Measurements from ENCODE around the gene VPS8. TPM values are rescaled to one million over a fixed set of nuclear protein-coding genes. Genes with fewer than 3 reads are reported as not detected.
"Not testable (repeated sequence)": the region's sequence is repeated elsewhere in the genome, so short reads cannot be mapped to it uniquely, and the experiment has no call there.

The VPS8 gene
- polyA plus RNA-seq, 4 donors = 35.6 to 47.8 (median 41.3) TPM

DNA sequence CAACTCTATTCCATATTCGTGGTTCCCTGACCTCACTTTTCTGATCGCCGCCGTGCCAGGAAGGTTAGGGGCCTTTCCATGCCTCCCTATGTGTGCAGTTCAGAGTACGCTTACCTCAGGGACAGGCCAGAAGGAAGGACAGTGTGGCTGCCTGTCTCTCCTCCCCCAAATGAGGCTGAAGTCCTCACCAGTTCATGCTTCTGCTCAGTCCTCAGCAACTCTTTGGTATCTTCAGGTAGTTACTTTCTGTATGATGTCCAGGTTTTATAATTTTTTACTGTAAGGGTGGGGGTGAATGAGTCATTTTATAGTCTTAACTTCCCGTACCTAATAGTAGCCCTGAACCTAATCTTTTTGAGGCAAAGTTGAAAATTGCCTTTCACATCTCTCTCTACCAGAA lies 98.7 kb downstream of the VPS8 start:
- no peak for DNase-seq (ENCODE audit: low read depth in 4 of 4, low spot score in 3 of 4)

DNA sequence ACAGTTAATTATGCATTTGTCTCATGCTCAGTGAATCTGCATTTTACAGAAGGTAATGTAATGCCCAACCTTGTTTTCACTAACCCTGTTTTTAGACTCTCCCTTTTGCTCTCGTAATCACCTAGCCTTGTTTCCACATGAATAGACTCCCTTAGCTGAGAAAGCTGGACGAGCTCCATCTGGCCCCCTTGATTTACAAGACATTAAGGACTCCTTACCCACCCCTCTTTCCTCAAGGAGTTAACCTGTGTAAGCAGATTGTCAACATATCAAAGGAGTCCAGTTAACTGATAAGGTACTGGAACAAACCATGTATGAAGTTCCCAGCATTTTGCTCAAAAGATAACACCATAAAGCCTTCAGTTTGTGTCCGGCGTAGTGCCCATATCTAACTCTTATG lies 99.6 kb downstream of the VPS8 start:
- peak in 2 of 4 donors; percentile 57 to 60 for DNase-seq (ENCODE audit: low read depth in 4 of 4, low spot score in 3 of 4)

DNA sequence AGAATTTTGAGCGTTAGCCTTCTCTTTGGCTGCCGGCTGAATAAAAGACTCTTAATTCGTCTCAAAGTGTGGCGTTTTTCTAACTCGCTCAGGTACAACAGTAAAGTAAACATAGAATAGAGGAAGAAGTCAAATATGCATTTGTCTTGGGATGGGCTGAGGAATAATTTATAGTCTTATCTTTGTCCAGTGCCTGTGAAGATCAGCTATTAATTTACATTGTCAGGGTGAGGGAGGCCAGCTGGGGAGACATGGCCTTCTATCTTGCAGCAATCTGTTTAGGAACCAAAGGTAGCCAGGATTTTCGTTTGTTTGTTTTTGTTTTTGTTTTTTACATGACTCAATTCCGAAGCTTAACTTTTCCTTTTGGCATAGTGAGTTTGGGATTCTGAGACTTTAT lies 100.2 kb downstream of the VPS8 start:
- DNase-seq (ENCODE audit: low read depth in 4 of 4, low spot score in 3 of 4) = no peak

DNA sequence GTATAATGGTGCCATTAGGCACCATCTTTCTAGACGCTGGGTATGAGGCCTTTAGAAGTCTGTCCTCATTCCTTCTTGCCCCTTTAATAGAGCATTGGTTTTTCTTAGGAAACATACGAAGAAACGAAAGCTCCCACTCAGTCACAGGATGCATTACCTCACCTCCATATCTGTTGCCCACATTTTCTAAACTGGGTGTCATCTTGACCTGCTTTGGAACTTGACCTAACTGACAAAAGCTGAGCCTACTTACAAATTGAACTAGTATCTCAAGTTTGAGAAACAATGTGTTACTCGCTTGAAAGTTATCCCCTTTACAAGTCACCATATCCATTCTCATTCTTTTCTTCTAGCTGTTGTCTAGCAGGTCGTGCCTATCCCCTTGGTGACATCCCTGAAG lies 102.7 kb downstream of the VPS8 start:
- DNase-seq (ENCODE audit: low read depth in 4 of 4, low spot score in 3 of 4) = no peak

DNA sequence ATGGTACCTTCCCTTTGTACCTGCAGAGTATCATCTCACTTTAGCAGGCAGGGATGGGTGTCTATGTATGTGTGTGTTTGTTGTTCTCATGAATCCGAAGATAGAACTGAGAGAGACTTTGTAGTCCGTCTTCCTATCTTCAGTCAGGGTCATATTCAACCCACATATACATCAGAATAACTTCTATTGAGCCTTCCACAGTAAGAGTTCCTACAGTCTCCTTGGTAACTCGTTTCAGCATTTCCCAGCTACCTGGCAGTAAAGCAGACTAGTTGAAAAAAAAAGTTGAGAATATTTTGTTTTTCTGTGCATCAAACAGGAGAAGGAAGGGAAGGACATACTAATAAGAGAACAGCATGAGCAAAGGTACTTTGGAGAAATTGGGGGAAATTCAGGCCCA lies 106.8 kb downstream of the VPS8 start:
- no peak for DNase-seq (ENCODE audit: low read depth in 4 of 4, low spot score in 3 of 4)

DNA sequence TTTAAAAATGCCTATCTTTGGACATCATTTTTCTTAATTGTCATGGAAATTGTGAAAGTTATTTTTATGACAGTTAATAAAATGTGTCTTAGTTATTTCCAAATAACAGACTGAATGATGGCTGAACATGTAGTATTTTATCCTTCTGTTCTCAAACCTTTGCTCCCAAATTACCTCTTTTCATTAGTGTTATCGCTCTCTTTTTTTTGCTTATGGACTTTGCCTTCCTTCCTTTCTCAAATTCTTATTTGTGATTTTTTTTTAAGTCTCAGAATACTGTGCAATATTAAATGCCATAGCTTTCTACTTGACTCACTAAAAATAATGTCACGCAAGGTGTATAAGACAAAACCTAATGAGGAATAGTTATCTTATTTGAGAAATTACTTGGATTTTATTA lies 107.7 kb downstream of the VPS8 start:
- DNase-seq (ENCODE audit: low read depth in 4 of 4, low spot score in 3 of 4) = no peak

DNA sequence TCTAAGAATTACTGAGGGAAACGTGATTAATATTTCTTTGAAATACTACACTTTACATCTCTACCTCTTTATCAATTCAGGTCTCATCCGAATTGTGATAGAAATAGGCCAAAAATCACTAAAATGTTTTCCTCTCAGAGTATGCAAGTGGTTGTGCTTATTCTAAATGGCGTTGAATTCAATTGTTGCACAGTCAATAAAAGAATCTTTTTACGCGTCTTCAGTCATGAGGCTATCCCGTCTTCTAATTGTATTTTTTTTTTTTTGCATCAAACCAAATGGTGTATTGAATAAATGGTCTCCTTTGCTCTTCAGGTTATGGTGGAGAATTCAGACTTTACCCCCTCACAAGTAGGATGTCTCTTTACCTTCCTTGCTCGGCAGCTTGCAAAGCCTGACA lies 112.6 kb downstream of the VPS8 start:
- DNase-seq (ENCODE audit: low read depth in 4 of 4, low spot score in 3 of 4) = no peak

DNA sequence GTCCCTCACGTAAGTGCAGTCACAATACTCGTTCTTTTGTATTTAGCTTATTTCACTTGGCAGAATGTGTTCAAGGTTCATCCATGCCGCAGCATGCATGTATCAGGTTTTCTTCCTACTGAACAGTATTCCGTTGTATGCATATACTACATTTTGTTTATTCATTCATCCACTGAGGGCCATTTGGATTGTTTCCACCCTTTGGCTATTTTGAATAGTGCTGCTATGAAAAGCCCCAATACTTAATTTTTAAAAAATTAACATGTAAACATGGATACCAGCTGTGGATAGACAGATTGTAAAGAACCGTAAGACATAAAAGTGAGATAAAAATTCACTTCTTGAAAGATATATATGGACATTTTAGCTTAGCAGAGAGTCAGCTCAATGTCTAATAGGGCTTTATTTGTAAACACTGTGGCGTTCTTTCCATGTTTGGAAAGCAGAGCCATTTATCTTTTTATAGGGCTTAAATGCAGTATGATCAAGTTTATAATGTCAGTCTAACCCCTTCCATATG lies 115.9 kb downstream of the VPS8 start:
- DNase-seq (ENCODE audit: low read depth in 4 of 4, low spot score in 3 of 4) = no peak

DNA sequence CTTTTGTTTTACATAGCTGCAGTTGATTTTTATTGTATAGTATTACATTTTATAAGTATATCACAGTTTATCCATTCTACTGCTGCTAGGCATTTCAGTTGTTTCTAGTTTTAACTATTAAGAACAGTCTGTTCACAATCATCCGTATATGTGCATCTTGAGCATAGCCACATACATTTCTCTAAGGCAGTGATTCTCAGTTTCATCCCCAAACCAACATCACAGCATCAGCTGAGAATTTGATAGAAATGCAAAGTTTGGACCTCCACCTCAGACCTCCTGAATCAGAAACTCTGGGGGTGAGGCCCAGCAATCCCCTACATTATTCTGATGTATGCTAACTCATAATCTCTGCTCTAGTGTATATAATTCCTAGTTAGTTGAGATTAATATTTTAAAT lies 120.8 kb downstream of the VPS8 start:
- no peak for DNase-seq (ENCODE audit: low read depth in 4 of 4, low spot score in 3 of 4)

DNA sequence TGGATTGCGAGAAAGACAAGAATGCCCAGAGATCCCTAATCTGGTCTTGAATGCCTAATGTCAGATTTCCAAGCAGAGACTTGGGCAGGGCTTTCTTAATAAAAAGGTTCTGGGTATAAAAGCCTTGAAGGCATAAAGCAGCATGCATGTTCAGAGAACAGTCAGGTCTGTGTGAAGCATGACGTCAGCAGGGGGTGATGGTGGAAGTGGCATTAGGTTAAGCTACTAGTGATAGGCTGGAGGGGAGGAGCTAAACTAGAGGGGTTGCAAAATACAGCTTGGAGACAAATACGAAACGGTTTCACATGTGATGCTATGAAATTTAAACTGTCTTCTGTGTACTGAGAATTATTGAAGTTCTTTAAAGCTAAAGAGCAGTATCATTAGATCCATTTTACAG lies 125.6 kb downstream of the VPS8 start:
- DNase-seq (ENCODE audit: low read depth in 4 of 4, low spot score in 3 of 4) = no peak

DNA sequence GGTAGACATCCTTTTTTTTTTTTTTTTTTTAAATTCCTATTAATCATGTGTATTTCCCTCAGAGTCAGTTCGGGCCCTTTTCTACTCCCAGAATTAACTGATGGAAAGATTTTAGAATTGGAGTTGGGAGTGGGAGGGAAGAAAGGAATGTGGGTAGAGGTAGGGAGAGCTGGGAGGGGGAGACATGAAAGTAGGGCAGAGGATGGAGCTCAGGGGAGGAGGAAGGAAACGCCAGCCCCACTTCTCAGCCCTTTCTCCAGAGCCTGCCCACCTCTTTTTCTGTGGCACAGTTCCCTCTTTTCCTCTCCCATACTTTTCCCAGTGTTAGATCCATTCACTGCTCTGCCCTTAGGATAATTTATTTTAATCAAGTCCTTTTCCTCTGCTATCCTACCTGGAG lies 129.4 kb downstream of the VPS8 start:
- DNase-seq (ENCODE audit: low read depth in 4 of 4, low spot score in 3 of 4) = no peak

DNA sequence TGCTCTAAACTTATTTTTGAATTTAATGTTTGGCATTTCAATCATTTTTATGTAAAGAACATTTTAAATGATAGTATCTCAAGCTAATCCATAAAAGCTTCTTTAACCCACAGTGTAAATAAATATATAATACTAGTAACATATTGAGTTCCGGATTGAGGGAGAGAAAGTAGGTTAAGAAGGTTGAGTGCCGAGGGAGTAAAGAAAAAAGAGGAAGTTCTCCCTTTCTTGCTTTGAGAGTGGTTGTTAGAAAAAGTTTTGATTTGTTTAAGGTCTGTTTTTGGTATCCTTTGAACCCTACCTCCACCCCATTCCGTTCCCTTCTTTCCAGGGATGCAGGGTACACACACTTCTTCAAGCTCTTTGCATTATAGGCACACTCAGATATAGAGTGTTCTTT lies 130.8 kb downstream of the VPS8 start:
- DNase-seq (ENCODE audit: low read depth in 4 of 4, low spot score in 3 of 4) = no peak

DNA sequence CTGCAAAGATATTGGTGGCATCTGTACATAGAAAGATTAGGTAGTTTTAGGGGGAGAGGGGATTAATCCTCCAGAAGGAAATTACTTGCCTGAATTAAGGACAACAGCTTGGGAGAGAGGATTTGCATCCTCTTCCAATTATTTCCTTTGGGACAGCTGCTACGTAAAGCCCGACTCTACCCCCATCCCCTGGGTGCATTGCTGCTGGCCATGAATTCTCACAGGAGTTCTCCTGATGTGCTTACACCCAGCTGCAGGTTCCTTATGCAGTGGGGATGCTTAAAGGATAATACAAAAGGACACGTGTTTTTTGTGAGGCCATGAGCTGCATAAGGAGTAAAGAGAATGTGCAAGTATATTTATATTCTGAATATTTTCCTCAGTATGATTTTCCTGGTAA lies 132.3 kb downstream of the VPS8 start:
- no peak for DNase-seq (ENCODE audit: low read depth in 4 of 4, low spot score in 3 of 4)

DNA sequence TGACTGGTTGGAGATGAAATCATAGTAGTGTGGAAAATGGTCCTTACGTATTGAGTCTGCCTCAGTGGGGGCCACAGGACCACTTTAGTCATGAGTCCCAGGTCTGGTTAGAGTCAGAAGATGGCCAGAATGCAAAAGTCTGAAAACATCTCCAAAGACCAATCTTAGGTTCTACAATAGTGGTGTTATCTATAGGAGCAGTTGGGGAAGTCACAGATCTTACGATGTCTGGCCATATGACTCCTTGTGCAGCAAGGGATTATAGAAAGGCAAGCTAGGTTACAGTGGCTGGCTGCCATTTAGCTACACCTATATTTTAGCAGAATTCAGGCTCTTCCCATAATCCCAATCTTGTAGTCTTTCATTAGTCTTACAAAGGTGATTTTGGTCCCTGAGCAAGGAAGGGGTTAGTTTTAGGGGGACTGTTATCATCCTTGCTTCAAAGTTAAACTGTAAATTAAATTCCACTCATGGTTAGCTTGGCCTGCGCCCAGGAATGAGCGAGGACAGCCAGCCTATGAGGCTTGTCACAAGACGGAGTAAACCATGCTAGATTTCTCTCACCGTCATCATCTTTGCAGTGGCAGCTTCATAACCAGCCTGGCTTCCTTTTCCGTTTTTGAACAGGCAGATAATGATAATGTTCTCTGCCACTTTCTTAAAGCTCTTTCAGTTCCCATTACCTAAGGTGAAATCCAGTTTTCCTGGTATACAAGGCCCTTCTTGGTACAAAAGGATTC lies 134.1 kb downstream of the VPS8 start:
- DNase-seq (ENCODE audit: low read depth in 4 of 4, low spot score in 3 of 4) = no peak

DNA sequence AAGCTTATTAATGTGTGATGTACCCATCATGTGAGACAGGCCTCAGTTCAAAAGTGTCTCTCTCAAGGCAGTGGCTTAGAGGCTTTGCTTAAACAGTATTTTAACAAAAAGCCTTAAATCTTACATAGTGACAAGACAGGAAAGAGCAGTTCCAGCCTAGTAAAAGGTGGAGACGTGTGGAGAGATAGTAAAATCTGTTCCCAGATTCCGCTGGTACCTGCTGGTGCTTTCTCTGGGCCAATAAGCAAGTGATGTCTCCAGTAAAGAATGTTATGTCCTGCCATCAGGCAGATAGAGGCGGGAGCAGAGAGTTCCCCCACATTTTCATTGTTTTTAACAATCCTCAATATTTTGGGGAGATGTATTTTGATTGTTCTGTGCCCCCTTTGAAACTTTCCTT lies 135.0 kb downstream of the VPS8 start:
- no peak for DNase-seq (ENCODE audit: low read depth in 4 of 4, low spot score in 3 of 4)

DNA sequence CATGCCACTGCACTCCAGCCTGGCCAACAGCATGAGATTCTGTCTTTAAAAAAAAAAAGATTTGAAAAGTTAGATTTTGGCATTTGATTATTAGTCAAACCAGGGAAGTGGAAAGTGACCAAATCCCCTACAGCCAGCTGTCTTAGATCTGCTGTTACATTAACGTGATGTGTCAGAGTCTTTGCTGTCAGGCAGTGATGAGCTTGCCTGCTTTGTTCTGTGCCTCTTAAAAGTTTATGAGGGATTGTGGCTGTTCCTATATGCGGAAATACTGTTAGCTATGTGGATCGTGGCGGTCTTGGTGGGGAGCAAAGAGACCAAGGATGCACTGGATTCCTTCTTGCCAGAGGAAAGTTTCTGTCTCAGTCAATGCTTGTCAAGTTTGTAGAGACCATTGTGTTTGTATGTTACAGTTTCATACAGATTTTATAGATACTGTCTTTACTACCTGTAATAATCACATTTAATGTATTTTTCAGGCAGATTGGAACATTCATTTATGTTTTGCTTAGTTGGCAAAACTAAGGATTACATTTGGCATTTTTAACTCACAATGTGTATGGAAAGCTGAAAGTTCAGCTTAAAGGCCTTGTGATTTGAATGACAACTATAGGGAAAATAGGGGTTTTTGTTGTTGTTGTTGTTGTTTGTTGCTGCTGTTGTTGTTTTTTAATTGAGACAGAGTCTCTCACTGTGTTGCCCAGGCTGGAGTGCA lies 137.4 kb downstream of the VPS8 start:
- DNase-seq (ENCODE audit: low read depth in 4 of 4, low spot score in 3 of 4) = peak in 1 of 4 donors; percentile 24

DNA sequence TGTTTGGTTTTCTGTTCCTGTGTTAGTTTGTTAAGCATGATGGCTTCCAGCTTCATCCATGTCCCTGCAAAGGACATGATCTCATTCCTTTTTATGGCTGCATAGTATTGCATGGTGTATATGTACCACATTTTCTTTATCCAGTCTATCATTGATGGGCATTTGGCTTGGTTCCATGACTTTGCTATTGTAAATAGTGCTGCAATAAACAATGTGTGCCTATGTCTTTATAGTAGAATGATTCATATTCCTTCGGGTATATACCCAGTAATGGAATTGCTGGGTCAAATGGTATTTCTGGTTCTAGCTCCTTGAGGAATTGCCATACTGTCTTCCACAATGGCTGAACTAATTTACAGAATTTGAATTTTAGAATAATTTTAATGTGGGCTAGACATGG lies 138.8 kb downstream of the VPS8 start:
- not testable (repeated sequence) for DNase-seq (ENCODE audit: low read depth in 4 of 4, low spot score in 3 of 4)

DNA sequence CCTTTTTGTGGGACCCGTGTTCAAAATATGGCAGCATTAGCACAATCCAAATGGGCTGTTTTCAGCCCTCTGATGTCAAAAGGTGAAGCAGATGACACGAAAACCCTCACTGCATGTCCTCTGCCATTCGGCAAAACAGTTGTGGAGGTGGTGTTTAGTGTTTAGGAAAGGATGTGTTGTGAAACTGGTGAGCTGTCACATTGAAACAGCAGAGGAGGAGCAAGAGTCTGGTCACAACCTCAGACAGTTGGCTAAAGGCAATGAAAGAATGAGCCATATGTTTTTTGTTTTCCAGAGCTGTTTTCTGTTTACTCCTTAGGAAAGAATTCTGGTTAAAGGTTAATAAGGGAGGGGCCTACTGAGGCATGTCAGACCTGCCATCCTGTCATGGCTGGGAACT lies 140.7 kb downstream of the VPS8 start:
- no peak for DNase-seq (ENCODE audit: low read depth in 4 of 4, low spot score in 3 of 4)

DNA sequence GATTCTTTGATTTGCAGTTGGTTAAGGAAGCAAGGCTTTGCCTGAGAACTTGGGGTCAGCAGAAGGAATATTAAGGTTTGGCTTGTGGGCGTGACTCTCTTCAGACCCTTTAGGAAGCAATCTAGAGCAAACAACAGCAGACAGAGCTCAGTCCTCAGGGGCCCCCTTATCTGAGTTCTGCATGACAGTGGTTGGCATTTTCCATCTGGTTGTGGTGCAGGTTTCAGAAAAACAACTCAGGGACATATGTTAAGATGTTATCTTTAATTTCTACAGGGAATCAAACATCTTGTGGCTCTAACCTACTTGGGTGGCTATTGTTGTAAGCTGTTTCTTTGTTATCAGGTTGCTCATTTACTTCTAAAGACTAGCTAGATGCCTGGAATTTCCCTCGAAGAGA lies 141.4 kb downstream of the VPS8 start:
- DNase-seq (ENCODE audit: low read depth in 4 of 4, low spot score in 3 of 4) = no peak

DNA sequence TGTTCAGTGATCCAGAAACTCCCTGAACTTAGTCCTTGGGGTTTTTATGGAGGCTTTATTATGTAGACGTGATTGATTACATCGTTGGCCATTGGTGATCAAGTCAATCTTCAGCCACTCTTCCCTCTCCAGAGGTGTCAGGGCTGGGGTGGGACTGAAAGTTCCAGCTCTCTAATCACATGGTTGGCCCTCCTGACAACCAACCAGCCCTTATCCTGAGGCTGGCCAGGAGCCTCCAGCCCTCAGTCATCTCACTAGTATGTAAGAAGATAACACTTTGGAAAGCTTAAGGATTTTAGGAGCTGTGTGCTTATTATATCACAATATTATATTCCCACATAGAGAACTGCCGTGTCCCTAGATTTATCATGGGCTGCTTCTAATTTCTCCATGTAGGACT lies 142.3 kb downstream of the VPS8 start:
- no peak for DNase-seq (ENCODE audit: low read depth in 4 of 4, low spot score in 3 of 4)

DNA sequence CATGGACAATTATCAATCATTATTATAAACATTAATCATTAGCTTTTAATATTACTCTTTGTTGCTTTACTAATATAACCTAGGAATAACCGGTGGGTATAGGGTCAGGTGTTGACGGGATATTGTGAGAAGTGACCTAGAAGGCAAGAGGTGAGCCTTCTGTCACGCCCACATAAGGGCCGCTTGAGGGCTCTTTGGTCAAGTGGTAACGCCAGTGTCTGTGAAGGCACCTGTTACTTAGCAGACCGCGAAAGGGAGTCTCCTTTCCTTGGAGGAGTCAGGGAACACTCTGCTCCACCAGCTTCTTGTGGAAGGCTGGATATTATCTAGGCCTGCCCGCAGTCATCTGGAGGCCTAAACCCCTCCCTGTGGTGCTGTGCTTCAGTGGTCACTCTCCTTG lies 142.9 kb downstream of the VPS8 start:
- DNase-seq (ENCODE audit: low read depth in 4 of 4, low spot score in 3 of 4) = not testable (repeated sequence)

Data from left renal pelvis (tissue), 4 donors.